PFSK-1 (cell line): Measurements from ENCODE around the gene CX3CL1.

Experiments used
- POLR2AphosphoS5 ChIP-seq: IDR thresholded peaks from 2 replicates; pipeline ENCODE4 v1.6.1; 2012; ENCODE audit warnings: low read depth, mild to moderate bottlenecking, control low read depth, low read length, moderate library complexity
- SIN3A ChIP-seq: IDR thresholded peaks from 2 replicates; pipeline ENCODE4 v1.6.1; 2012; ENCODE audit warnings: mild to moderate bottlenecking, low read length, moderate library complexity, borderline replicate concordance; ENCODE audit not compliant: insufficient read depth
- TF ChIP-seq, protein P1 (sequence below), 2 experiments: IDR thresholded peaks; 2 replicates each; pipeline versions ENCODE4 v1.6.1 to v1.8.0; 2011 to 2012; ENCODE audit warnings: low read depth in 2 of 2, low read length in 2 of 2, control low read depth in 1 of 2, inconsistent platforms in 1 of 2, mild to moderate bottlenecking in 1 of 2, moderate library complexity in 1 of 2; ENCODE audit not compliant: insufficient read depth in 1 of 2

DNA sequence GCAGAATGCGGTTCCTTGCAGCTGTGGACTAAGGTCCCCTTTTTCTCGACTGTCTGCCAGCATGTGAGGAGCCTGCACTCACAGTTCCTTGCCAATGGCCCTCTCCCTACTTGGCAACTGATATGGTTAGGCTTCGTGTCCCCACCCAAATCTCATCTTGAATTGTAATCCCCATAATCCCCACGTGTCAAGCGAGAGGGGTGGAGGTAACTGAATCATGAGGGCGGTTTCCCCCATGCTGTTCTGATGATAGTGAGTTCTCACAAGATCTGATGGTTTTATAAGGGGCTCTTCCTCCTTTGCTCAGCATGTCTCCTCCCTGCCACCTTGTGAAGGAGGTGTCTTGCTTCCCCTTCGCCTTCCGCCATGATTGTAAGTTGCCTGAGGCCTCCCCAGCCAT is 55.0 kb downstream of the CX3CL1 start:
- TF ChIP-seq POLR2AphosphoS5 (no peak), SIN3A (no peak)
- TF ChIP-seq, protein P1, sequence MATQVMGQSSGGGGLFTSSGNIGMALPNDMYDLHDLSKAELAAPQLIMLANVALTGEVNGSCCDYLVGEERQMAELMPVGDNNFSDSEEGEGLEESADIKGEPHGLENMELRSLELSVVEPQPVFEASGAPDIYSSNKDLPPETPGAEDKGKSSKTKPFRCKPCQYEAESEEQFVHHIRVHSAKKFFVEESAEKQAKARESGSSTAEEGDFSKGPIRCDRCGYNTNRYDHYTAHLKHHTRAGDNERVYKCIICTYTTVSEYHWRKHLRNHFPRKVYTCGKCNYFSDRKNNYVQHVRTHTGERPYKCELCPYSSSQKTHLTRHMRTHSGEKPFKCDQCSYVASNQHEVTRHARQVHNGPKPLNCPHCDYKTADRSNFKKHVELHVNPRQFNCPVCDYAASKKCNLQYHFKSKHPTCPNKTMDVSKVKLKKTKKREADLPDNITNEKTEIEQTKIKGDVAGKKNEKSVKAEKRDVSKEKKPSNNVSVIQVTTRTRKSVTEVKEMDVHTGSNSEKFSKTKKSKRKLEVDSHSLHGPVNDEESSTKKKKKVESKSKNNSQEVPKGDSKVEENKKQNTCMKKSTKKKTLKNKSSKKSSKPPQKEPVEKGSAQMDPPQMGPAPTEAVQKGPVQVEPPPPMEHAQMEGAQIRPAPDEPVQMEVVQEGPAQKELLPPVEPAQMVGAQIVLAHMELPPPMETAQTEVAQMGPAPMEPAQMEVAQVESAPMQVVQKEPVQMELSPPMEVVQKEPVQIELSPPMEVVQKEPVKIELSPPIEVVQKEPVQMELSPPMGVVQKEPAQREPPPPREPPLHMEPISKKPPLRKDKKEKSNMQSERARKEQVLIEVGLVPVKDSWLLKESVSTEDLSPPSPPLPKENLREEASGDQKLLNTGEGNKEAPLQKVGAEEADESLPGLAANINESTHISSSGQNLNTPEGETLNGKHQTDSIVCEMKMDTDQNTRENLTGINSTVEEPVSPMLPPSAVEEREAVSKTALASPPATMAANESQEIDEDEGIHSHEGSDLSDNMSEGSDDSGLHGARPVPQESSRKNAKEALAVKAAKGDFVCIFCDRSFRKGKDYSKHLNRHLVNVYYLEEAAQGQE (IDR thresholded peaks at IDR 0.05; ENCODE audit: insufficient read depth in 1 of 2, low read depth in 2 of 2, low read length in 2 of 2), result no peak
